Spleen (tissue), 11 donors: ENCODE results near the gene MYH15. TPM values are rescaled to one million over a fixed set of nuclear protein-coding genes. Genes with fewer than 3 reads are reported as not detected.

Experiments used
- DNase-seq: peaks from one replicate; pipeline ENCODE4 v3.0.0-alpha.2; 2020
- H3K27ac ChIP-seq, 8 donors: fragments of 200-600 bp; sonication (generic) in 7 of 8; 1 replicate in 4 of 8; 2 replicates in 4 of 8; pipeline versions ENCODE4 v1.5.0 to v1.8.0; 2016 to 2021; ENCODE audit warnings: inconsistent platforms in 4 of 8, mild to moderate bottlenecking in 4 of 8, moderate library complexity in 1 of 8
- H3K27me3 ChIP-seq, 7 donors: fragments of 200-600 bp; sonication (generic) in 6 of 7; replicated peaks in 1 of 7; 1 replicate in 4 of 7; 2 replicates in 3 of 7; pipeline versions ENCODE4 v1.5.0 to v1.8.0; 2016 to 2021; ENCODE audit warnings: inconsistent platforms in 3 of 7, mild to moderate bottlenecking in 1 of 7
- H3K36me3 ChIP-seq, 6 donors: fragments of 200-600 bp; sonication (generic) in 5 of 6; 1 replicate in 4 of 6; 2 replicates in 2 of 6; pipeline versions ENCODE4 v1.5.0 to v1.8.0; 2016 to 2021; ENCODE audit warnings: inconsistent platforms in 2 of 6
- H3K4me1 ChIP-seq, 6 donors: fragments of 200-600 bp; sonication (generic) in 5 of 6; 1 replicate in 3 of 6; 2 replicates in 3 of 6; pipeline versions ENCODE4 v1.5.0 to v1.8.0; 2016 to 2021; ENCODE audit warnings: inconsistent platforms in 3 of 6
- H3K4me3 ChIP-seq, 8 donors: fragments of 200-600 bp; sonication (generic) in 7 of 8; 1 replicate in 4 of 8; 2 replicates in 4 of 8; pipeline versions ENCODE4 v1.5.0 to v1.8.0; 2016 to 2021; ENCODE audit warnings: inconsistent platforms in 4 of 8, mild to moderate bottlenecking in 4 of 8, moderate library complexity in 2 of 8
- H3K9me3 ChIP-seq, 8 donors: fragments of 200-600 bp; sonication (generic) in 7 of 8; 1 replicate in 4 of 8; 2 replicates in 4 of 8; pipeline versions ENCODE4 v1.5.0 to v1.8.0; 2016 to 2021; ENCODE audit warnings: inconsistent platforms in 4 of 8
- POLR2A ChIP-seq, 3 donors: fragments of 450-650 bp; IDR thresholded peaks; one replicate each; pipeline ENCODE4 v1.5.1; 2017; ENCODE audit warnings: antibody characterized with exemption in 3 of 3, mild to moderate bottlenecking in 1 of 3
- POLR2AphosphoS5 ChIP-seq, 3 donors: sonication (generic); formaldehyde crosslinking; IDR thresholded peaks; one replicate each; pipeline ENCODE4 v1.5.1; 2017; ENCODE audit warnings: antibody characterized with exemption in 3 of 3
- WGBS, 5 donors: extraction: QIAGEN DNeasy Blood & Tissue Kit in 3 of 5; methylation state at CpG; one replicate each; pipeline versions ENCODE4 v1.1.5 to v1.1.7; 2013 to 2018; 5-methylcytosine and 5-hydroxymethylcytosine counted together
- intact Hi-C: fragments of 100-400 bp; cut with DNase I; formaldehyde crosslinking; loops from one replicate; pipeline ENCODE4 v1.15.0; 2023; ENCODE audit warnings: low total_unique reads
- polyA plus RNA-seq, 3 donors: library from polyadenylated mRNA; stranded (reverse); fragments of 200-250 nt; gene quantifications; one replicate each; pipeline ENCODE4 v1.2.1, GENCODE V29; 2013
- total RNA-seq, 7 donors: library from RNA; depleted of rRNA in 3 of 7; stranded (reverse); fragments of >200 nt in 3 of 7; fragmentation: NEBNext Ultra II Directional in 4 of 7; extraction: Animal tissue kit (Norgen Biotek cat#: 25700) in 4 of 7; gene quantifications; one replicate each; pipeline versions ENCODE4 v1.1.0 to v1.2.1, GENCODE V29; 2016 to 2021
- TF ChIP-seq, protein P1 (sequence below), 11 experiments: fragments of 200-600 bp in 7 of 11; fragments of 450-650 bp in 4 of 11; sonication (generic) in 4 of 11; IDR thresholded peaks in 8 of 11; conservative IDR thresholded peaks in 3 of 11; 1 replicate in 7 of 11; 2 replicates in 4 of 11; pipeline versions ENCODE4 v1.4.0 to v1.8.0; 2016 to 2021; ENCODE audit warnings: antibody characterized with exemption in 11 of 11, inconsistent platforms in 4 of 11, mild to moderate bottlenecking in 1 of 11
- donor health status: healthy with polysubstance abuse.
- donor health status: DM: no; HTN: no; CAD: no; lungs with moderate emphysema.
- donor health status: DM: no; HTN: no; CAD: no.
- donor health status: Bipolar disorder and iron deficiency.
- donor health status: healthy.
- donor health status: DM: no; HTN: no; CAD: no.
- donor health status: DM: yes; HTN: yes; CAD: no.

MYH15 gene
- total and polyA plus RNA-seq, 10 donors: 0.02 to 3.0 (median 0.18) TPM

- intact Hi-C loops: no loop called here
- WGBS, 5 donors: 85 to 99% (median 92%) methylated on average over 2 of the region's 2 CpGs
- H3K27ac ChIP-seq: no peak overlapping the region
- H3K4me1 ChIP-seq: no peaks in the 10 kb centered on the region
- H3K9me3 ChIP-seq: no peaks in the 10 kb centered on the region
- no peak overlapping the region for H3K4me3 ChIP-seq
- DNase-seq: no peak
- H3K27me3 ChIP-seq: no peaks in the 10 kb centered on the region
- no peaks in the 10 kb centered on the region for H3K36me3 ChIP-seq
- TF ChIP-seq POLR2AphosphoS5 (IDR thresholded peaks at IDR 0.05) (no peak), POLR2A (IDR thresholded peaks at IDR 0.05) (no peak)
- TF ChIP-seq, protein P1, sequence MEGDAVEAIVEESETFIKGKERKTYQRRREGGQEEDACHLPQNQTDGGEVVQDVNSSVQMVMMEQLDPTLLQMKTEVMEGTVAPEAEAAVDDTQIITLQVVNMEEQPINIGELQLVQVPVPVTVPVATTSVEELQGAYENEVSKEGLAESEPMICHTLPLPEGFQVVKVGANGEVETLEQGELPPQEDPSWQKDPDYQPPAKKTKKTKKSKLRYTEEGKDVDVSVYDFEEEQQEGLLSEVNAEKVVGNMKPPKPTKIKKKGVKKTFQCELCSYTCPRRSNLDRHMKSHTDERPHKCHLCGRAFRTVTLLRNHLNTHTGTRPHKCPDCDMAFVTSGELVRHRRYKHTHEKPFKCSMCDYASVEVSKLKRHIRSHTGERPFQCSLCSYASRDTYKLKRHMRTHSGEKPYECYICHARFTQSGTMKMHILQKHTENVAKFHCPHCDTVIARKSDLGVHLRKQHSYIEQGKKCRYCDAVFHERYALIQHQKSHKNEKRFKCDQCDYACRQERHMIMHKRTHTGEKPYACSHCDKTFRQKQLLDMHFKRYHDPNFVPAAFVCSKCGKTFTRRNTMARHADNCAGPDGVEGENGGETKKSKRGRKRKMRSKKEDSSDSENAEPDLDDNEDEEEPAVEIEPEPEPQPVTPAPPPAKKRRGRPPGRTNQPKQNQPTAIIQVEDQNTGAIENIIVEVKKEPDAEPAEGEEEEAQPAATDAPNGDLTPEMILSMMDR (IDR thresholded peaks at IDR 0.05 in 8 of 11, conservative IDR thresholded peaks at IDR 0.05 in 3 of 11): no peak
Measured at GRCh38 chr3:108394016-108394415, 116.4 kb downstream of the MYH15 start.

- no peak overlapping the region for H3K27ac ChIP-seq
- no peak for DNase-seq
- no peak overlapping the region for H3K4me3 ChIP-seq
- intact Hi-C loops: no loop called here
- H3K27me3 ChIP-seq: no peaks in the 10 kb centered on the region
- 63 to 93% (median 65%) methylated on average over 2 to 3 of the region's 3 CpGs for WGBS, 5 donors
- TF ChIP-seq POLR2A (IDR thresholded peaks at IDR 0.05) (no peak), POLR2AphosphoS5 (IDR thresholded peaks at IDR 0.05) (no peak)
- TF ChIP-seq, protein P1 (IDR thresholded peaks at IDR 0.05 in 8 of 11, conservative IDR thresholded peaks at IDR 0.05 in 3 of 11): no peak
- no peaks in the 10 kb centered on the region for H3K9me3 ChIP-seq
- no peaks in the 10 kb centered on the region for H3K36me3 ChIP-seq
- peaks cover 0 to 2% (median 0%) of the 10 kb centered on the region in 6 donors for H3K4me1 ChIP-seq
Measured at GRCh38 chr3:108393128-108393900, 117.1 kb downstream of the MYH15 start.

DNA sequence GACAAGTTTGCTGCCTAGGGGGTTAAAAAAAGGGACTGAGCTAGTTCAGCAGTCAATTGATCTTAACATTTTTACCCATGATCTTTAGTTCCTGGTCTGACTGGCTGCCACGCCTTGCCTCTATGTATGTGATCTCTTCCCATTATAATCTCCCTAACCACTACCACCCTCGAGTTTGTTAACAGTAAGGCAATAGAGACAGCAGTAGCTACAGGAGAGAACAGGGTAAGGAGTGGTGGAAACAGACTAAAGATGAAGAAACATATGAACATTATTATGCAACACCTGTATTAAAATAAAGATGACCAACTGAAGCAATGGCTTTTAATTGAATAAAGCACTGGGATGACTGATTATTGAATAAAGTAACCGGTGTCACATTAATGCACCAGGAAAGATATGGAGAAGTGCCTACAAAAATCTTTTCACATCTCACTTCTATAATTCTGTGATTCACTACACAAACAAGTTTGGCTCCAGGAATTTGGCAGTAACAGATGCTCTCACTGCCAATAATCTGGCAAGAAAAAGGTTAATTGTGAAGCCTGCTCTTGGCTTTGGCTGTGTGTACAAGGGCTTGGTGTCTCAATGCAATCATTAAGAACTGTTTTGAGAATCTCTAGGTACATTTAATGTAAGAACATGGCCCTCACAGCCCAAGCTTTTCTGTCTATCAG, 118.3 kb downstream of the MYH15 start:
- no peaks in the 10 kb centered on the region for H3K36me3 ChIP-seq
- no peak for DNase-seq
- no peaks in the 10 kb centered on the region for H3K9me3 ChIP-seq
- H3K4me3 ChIP-seq: no peak overlapping the region
- no peaks in the 10 kb centered on the region for H3K27me3 ChIP-seq
- TF ChIP-seq POLR2A (IDR thresholded peaks at IDR 0.05): no peak
- no peak for TF ChIP-seq POLR2AphosphoS5 (IDR thresholded peaks at IDR 0.05)
- 74 to 89% (median 82%) methylated on average over 3 of the region's 3 CpGs for WGBS, 5 donors
- intact Hi-C loops: no loop called here
- H3K4me1 ChIP-seq: peaks cover 0 to 8% (median 0%) of the 10 kb centered on the region in 6 donors
- H3K27ac ChIP-seq: no peak overlapping the region

DNA sequence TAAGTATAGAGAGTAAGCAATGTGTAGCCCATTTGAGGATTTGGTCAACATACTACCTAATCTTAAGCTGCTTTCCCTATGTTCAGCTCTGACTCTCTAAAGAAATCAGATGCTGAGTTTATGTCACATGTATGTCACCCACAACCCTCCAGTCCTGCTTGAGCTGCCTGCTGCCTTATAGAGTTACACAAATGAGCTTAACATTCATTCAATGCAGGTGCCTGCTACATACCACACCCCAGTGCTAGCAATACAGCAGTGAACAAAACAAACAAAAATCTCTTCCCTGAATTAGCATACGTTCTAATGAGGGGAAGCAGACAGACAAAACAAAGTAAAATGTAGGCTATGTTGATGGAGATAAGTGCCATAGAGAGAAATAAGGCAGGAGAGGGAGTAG, 121.0 kb downstream of the MYH15 start:
- peaks cover 0 to 8% (median 0%) of the 10 kb centered on the region in 6 donors for H3K4me1 ChIP-seq
- no peaks in the 10 kb centered on the region for H3K9me3 ChIP-seq
- no peak for DNase-seq
- WGBS, 5 donors: 74 to 89% (median 83%) methylated on average over 1 of the region's 1 CpG
- intact Hi-C loops: no loop called here
- H3K27ac ChIP-seq: no peak overlapping the region
- no peaks in the 10 kb centered on the region for H3K27me3 ChIP-seq
- TF ChIP-seq POLR2A (IDR thresholded peaks at IDR 0.05): no peak
- no peak for TF ChIP-seq POLR2AphosphoS5 (IDR thresholded peaks at IDR 0.05)
- TF ChIP-seq, protein P1 (IDR thresholded peaks at IDR 0.05 in 8 of 11, conservative IDR thresholded peaks at IDR 0.05 in 3 of 11): no peak
- H3K4me3 ChIP-seq: no peak overlapping the region
- no peaks in the 10 kb centered on the region for H3K36me3 ChIP-seq
